CD4-positive, alpha-beta T cell treated with Interleukin-2 at 100 ng/mL for 4 hours (primary cell): Measurements from ENCODE around the gene SHH.

ENCODE experiments used
- DNase-seq: peaks from one replicate; pipeline ENCODE4 v3.0.0-alpha.2; 2020; ENCODE audit warnings: low spot score

The SHH gene

DNA sequence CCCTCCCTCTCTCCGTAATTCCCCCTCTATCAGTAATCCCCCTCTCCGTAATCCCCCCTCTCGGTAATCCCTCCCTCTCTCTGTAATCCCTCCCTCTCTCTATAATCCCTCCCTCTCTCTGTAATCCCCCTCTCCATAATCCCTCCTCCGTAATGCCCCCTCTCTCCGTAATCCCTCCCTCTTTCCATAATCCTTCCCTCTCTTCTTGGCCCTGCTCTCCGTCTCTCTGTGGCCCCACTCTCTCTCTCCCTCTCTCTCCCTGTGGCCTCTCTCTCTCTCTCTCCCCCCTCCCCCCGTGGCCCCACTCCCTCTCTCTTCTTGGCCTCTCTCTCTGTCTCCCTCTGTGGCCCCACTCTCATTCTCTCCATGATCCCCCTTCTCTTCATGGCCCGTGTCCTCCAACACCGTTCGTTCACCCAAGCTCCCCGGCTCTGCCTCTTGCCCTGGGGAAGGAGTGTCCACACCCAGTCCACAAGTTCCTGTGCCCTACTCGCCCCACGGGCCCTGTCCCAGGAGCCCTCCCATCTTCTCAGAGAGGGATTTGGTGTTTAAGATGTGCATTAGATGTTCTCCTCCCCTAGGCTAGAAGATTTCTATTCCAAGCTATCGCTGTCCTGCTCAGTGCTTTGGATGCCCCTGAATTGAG, 19.8 kb downstream of the SHH start:
- no peak for DNase-seq

DNA sequence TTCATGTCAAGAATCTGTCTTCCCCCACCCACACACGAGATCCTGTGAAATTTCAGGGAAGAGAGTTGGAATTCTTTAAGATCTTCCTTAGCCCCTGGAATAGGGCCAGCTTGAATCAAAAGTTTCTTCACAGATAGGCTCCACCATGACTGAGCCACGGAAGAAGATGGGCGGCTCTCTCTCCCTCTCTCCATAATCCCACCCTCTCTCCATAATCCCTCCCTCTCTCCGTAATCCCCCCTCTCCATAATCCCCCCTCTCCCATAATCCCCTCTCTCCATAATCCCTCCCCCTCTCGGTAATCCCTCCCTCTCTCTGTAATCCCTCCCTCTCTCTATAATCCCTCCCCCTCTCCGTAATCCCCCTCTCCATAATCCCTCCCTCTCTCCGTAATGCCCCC, 20.4 kb downstream of the SHH start:
- no peak for DNase-seq

DNA sequence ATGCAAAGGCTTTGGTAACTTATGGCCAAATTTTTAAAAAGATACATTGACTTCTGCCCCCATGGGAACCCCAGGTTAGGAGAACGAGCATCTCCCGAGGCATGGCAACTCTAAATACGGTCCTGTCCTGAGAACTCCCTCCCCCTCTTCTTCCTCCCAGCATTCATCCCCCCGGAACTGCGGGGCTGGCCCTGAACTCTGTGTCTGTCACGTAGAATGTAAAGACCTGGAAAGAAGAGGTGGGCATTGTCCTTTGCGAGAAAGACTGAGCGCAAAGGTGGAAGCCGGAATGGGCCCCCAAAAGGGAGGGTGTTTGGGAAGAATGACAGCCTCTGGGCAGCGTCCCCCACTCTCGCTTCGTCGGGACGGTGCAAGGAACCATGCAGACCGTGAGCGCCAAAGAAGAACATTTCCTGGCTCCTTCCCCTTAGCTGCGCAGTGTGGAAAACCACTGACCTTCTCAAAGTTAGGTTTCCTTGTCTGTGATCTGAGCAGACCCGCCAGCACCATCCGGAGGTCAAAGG, 21.0 kb downstream of the SHH start:
- no peak for DNase-seq

DNA sequence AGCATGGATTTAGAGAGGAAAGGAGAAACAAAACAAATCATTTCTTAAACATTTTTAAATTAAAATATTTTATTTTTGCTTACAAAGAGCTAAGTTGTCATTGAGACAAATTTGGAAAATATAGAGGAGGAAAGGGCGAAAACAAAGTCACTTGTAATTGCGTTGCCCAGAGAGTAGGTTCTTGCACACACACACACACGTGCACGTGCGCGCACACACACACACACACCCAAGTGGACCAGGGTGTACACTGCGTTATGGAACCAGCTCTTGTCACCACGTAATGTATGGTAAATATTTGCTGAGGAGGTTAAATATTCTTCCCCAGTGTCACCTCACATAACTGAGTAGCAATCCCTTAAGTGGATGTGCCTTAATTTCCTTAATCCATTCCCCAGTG, 21.6 kb downstream of the SHH start:
- no peak for DNase-seq

DNA sequence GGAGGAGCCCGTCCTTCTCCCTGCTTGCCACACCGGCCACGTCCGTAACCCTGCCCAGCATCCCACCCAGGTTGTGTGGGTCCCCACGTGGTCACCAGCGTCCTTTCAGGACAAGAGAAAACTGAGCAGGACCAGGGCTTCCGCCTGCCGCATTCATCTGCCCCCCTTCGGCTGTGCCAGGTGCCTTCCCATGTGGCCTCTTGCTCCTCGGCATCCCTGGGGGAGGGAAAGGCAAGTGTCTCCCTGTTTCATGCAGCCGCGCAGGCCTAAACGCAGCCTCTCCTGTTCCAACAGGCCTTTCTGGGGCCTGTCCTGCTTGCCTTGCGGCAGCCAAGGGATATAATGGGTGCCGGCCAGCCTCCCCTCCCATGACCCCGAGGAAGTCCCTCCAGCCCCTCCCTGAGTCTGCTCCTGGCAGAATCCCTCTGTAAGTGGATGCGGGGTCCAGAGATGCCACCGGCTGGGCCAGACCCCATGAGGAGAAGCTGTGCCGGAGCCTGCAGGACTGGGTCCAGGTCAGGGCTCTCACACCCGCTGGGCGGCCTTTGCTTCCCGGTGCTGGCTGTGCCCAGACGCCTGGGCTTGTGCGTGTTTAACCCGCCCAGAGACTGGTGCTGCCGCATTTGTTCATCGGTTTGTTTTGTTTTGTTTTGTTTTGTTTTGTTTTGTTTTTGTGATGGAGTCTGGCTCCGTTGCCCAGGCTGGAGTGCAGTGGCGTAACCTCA, 23.1 kb downstream of the SHH start:
- no peak for DNase-seq

DNA sequence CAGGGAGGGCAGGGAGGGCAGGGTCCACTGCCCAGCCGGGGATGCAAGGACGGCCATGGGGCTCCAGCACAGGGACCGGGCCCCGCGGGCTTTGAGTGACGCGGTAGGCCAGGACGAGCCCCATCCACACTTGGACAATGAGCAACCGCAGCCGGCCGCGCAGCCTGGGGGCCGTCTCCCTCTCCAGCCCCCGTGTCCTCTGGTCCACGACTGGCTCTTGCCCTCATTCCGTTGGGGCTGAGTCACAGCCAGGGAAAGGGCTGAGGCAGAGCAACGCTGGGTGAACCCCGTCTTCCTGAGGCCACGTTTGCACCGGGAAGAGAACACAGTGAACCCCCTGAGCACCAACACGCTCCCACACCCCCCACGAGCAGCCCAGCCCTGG, 23.7 kb downstream of the SHH start:
- DNase-seq: no peak

DNA sequence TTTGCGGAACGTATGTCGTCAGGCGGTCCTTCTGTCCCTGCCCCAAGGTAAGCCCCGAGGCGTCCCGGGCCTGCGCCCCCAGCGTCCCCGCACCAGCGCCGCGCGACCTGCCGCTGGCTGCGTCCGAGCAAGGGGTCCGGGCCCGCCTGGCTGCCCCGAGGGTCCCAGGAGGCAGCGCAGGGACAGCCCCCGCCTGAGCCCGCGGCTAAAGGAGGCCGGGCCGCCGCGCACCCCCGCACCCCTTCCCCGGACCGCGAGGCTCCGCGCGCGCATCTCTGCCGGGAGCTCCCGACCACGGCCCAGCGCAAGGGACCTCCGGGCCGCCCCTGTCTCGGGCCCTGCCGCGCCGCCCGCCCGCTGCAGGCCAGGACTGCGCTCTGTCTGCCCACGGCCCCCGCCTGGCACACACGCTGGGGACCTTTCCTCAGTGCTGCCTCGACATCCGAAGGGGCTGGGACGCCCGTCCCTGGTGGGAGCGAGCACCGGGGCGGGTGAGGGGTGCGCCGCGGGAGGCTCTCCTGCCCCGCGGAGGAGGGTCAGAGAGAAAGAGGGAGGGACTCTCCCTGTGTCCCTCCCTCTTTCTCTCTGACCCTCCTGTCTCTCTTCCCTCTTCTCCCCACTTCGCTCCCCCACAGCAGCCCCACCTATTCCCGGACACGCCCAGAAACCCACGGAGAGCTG, 25.0 kb downstream of the SHH start:
- DNase-seq: no peak

DNA sequence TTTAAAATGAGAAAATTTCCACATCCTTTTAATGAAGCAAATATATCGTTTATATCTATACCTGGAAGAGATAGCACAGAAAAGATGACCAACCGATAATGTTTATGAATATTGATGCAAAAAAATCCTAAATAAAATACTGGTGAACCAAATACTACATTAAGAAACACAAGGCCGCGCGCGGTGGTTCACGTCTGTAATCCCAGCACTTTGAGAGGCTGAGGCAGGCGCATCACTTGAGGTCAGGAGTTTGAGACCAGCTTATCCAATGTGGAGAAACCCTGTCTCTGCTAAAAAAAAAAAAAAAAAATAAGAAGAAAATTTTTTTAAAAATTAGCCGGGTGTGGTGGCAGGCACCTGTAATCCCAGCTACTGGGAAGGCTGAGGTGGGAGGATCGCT, 25.8 kb downstream of the SHH start:
- no peak for DNase-seq

DNA sequence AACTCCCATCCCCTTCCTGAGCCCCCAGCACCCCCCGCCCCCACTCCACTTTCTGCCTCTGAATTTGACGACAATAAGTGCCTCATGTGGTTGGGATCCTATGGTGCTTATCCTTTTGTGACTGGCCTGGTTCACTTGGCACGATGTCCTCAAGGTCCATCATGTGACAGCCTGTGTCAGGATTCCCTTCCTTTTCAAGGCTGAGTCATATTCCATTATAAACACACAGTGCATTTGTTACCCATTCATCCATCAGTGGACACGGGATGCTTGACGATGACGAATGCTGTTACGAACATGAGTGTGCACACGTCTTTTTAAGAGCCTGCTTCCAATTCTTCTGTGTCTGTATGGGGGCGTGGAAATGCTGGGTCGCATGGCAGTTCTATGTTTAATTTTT, 26.7 kb downstream of the SHH start:
- no peak for DNase-seq

DNA sequence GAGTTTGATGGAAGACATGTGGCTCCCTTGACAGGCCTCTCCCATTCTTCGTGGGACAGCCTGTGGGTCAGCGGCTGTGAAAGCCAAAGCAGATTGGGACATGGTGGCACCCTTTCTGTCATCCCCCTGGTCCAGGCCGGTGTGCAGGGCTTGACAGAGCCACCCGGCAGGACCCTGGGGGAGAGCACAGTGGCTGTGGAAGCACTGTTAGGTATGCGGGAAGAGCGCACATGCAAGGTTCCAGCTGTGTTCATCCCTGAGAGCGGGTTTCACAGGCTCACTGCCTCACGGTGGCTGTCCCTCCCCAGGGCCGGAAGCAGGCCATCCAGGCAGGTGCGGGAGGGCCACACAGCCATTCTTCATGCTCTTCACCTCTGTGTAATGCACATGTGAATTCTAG, 29.8 kb downstream of the SHH start:
- DNase-seq: no peak

DNA sequence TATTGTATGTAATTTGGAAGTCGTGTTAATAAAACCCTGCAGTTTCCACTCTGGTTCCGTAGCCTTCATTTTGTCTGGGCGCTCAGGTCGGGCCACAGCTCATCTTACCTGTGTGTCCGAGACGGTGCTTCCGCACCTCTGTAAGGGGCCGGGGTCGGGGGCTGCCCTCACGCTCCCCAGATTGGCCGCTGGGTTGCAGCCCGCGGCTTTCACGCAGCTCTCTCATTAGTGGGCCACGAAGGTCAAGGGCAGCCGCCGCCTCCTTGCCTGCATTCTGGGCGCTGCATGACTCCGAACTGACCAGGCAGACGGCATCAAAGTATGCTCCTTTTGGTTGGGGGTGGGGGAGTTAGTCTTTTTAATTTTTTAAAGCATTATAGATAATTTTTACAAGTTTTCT, 30.8 kb downstream of the SHH start:
- DNase-seq: no peak

DNA sequence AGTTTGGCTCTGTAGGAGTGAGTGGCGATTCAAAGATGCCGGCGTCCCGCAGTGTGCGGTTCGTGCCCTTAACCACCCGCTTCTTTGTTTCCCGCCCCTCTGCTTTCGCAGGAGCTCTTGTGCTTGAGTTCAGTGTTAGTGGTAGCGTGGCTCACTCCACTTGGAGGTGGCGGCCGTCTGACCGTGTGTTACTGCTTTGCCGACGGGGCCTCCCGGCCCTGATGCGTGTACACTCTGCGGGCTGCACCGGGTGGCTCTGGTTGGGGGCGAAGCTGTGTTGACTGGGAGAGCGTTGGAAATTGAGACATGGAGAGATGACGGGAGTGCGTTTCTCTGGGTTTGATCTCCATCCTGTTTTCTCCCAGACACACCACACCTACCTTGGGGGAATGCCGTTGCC, 31.4 kb downstream of the SHH start:
- DNase-seq: no peak

DNA sequence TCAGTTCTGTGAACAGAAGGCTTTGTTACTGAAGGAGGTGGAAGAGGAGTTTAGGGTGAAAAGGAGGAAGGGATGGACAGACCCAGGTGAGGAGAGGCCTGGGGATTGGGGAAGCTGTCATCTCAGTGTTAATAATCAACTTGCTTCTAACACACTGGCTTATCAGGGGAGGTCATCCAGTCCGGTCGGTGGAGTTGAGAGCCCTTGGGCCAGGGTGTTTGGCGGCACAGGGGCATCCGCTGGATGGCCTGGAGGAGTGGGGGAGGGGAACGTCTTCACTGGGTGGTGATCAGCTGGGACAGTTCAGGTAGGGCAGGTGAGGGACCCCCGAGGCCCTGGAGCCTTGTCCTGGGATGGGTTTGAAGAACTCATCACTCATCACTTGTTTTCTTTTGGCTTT, 33.9 kb downstream of the SHH start:
- no peak for DNase-seq

DNA sequence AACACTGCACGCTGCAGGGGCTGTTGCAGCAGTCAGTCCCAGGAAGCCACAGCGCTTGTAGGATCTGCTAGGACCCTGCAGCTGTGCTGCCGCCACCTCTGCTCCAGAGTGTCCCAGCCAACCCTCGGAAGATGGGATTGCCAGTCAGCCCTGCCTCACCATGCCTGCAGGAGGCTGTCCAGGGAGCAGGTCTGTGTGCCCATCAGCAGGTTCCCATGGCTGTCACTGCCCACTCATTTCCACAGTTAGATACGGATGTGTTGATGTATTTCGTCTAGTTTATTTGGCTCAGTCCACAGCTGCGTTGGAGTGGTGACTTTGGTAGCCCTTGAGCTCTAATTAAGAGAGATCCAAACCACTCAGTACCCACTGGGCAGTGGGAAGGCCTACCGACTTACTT, 35.7 kb downstream of the SHH start:
- DNase-seq: no peak

DNA sequence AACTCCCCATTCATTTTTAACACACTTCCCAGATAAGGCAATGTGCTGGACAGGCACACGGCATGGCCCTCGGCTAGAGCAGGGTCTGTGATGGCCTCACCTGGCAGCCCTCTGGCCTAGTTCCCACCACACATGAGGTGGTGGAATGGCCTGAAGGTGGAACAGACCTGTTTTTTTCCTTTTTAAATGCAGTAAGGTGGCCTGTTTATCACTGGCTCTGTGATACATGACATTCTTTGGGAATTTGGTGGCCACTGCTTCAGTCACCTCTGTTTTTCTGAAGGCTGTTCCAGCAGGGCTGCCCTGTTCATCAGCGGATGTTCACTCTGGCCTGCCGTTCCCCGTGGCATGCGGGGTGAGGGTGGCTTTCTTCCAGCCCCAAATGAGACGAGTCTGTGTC, 36.6 kb downstream of the SHH start:
- DNase-seq: no peak

DNA sequence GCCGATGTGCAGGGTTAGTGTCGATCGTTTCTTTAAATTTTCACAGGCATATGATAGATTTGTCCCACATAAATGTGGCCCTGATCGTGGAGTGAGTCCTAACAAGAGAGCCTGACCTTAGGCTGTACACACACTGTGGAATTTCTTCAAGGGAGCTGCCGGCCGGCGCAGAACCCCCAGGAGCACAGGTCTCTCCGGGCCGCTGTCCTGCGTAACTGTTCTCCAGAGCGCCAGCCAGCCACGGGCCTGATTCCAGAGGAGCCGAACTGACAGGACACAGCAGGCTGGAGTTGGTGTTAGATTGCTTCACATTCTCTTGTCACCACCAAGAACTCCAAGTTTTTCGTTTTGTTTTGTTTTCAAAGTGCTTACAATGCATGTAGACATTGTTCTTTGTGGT, 37.3 kb downstream of the SHH start:
- DNase-seq: no peak

DNA sequence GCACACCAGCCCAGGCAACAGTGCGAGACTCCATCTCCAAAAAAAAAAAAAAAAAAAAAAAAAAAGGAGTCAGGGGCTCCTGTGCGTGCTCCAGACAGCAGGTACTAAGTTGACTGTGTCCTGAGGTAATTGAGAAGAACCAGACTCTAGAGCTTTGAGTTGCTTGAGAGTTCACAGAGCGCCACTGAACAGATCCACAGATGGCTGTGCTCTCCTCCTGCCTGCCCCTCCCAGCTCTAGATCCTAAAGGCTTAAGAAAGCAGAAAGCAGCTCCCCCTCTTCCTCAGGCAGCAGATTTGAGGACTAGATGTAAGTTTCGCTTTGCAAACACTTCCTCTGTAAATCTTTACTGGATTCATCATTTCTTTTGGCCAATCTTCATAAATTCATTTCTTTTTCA, 38.7 kb downstream of the SHH start:
- no peak for DNase-seq

DNA sequence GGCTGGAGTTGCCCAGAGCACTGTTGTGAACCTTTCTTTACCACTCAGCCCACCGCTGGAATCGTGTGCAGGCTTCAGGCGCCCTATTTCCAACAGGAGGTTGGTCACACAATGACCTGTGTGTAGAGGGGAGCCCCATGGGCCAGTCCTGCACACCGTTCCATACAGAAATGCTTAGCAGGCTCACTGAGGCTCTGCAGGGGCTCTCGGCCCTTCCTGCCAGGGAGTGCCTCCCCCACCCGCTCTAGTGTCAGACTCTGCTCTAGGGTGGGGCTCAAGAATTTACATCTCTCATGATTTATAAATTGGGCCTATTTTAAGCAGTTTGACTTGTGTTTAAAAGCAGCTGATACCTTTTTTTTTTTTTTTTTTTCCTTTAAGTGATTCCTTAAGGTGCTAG, 42.0 kb downstream of the SHH start:
- DNase-seq: no peak

DNA sequence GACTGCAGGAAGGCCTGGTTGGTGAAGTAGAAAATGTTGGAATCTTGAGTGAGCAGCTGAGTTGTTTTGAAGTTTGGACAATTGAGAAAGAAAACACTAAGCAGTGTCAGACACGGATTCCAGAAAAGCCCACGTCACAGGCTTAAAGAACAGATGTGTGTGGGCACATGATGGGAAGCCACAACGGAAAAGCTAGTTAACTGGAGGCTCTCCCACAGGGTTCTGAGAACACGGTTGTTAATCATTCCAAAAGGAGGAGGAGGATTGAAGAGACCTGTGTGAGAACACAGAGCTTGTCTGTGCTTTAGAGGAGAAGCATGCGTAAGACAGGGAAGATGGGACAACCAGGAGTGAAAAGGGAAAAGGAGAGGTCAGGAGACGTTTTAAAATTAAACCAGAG, 42.6 kb downstream of the SHH start:
- no peak for DNase-seq

DNA sequence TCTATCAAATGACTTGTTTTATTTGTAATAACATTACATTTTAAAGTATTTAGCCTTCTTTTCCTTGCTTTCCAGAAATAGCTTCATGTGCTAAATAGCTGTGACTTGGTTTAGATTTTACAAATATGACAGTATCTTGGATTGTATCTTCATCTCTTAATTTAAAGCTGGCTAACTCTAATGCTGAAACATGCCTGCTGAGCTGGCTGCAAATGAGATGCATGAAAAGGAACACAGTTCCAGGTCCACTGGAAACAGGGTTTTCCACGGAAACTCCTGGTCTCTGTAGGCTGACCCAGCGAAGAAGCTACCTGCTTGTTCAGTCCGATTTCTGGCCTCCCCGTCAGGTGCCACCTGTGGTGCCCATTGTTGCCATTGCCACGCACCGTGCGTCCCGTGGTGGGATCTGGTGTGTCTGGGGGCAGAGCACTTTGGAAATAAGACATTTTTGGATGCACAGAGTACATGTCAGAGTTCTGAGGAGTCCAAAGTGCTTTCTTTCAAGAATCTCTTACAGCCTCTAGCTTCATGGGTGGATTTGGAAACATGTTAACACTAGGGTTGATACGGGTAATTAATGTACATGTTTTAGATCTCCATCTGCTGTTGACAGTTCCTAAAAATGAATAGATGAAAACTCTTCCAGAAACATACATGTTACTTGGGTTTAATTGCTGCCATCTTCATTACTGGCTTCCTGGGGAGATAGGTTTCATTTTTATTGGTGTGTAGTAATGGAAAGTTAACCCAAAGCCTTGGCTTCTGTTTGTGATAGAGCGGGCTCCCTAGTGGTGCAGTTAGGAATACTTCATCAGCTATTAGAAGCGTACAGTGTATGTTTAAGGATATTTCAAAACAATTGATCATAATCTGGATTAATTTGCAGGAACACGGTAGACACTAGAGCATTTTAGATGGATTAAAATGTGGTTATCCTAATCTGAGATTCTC, 45.0 kb downstream of the SHH start:
- DNase-seq: no peak

DNA sequence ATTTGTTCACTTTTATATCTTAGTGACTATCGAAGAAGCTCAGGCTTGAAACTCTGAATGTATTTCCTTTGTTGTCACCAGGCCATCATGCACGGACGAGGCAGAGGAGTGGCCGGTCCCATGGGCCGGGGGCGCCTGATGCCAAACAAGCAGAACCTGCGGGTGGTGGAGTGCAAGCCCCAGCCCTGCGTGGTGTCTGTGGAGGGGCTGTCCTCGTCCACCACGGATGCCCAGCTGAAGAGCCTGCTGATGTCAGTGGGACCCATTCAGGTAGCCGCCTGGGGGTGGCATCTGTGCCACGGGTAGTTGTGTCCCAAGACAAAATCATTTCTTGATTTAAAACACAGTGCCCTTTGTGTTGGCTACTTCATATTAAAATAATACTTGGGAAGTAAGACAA, 45.9 kb downstream of the SHH start:
- no peak for DNase-seq

DNA sequence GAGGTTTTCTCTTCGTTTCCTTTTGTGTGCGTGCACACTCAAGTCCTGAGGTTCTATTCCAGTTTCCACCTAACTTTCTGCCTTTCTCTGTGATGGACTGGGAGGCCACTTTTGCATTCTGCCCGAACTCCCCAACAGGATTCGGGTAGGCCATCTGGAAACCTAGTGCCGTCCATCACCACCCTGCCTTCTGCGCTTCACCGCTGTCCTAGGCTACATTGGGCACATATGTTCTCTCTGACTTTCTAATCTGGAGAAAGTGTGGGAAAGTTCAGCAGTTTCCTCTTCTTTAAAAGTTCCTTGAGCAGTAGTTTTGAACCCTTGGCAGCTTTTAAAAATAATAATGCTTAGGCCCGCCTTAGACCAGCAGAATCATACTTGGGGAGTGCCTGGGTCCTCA, 46.8 kb downstream of the SHH start:
- no peak for DNase-seq
